ENCODE data around the gene MEPCE.
"Not testable (repeated sequence)": the region's sequence is repeated elsewhere in the genome, so short reads cannot be mapped to it uniquely, and the experiment has no call there.

Gene MEPCE

DNA sequence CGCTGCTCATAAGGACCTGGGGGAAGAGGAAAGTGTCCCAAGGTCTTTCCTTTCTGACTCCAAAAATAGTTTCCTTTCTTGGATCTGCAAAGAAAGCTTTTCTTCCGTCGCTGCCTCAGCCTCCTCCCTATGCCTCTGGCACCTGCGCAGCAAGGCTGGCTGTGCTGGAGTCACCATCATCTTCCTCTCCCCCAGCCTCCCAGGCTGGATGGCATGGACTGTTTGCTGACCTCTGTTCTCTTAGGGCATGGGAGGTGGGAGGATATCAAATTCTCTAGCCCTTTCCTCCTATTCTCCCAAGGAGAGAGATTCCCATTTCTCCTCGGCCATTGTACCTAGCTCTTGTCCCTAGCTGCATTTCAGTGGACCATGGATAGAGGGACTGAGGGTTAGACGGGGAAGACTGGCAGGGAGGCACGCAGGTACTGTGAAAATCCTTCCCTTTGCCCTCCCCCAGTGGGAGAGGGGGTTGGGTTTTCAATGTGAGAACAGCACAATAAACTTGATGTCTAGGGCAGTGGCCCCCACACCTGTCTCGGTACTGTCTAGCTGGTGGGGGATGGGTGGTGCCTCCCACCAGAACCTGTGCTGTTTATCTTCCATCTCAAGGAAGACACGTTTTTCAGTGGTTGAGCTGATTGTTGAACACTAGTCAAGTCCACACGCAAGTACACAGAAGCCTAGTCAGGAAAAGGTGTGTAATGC lies 4.1 kb downstream of the MEPCE start:
- DNase-seq (ENCODE audit: low read depth) = no peak

DNA sequence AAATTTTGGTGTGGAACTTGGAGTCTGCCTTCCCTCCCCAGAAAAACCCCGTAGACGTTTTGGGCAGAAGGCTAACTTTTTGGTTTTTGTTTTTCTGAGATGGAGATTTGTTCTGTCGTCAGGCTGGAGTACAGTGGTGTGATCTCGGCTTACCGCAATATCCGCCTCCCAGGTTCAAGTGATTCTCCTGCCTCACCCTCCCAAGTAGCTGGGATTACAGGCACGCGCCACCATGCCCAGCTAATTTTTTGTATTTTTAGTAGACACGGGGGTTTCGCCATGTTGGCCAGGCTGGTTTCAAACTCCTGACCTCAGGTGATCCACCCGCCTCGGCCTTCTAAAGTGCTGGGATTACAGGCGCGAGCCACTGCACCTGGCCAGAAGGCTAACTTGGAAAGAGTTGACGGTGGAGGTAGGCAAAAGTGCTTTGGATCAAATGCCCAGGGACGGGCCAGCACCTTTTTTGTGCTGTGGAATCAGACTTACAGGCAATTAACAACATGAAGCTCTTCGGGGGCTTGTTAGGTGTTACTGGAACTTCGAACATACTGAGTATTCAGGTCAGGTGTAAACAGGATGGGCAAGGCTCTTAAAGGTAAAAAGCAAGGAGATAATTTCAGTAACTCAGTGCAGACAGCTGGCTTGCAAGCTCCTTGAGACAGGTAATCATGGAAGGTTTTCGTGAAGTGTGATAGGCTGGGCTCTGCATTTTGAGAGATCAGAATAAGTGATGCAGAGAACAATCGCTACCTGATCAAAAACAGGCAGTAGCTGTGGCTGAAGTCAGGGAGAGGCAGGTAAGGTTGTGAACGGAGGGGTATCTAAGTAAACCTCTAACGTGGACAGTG lies 4.9 kb downstream of the MEPCE start:
- no peak for DNase-seq (ENCODE audit: low read depth)

DNA sequence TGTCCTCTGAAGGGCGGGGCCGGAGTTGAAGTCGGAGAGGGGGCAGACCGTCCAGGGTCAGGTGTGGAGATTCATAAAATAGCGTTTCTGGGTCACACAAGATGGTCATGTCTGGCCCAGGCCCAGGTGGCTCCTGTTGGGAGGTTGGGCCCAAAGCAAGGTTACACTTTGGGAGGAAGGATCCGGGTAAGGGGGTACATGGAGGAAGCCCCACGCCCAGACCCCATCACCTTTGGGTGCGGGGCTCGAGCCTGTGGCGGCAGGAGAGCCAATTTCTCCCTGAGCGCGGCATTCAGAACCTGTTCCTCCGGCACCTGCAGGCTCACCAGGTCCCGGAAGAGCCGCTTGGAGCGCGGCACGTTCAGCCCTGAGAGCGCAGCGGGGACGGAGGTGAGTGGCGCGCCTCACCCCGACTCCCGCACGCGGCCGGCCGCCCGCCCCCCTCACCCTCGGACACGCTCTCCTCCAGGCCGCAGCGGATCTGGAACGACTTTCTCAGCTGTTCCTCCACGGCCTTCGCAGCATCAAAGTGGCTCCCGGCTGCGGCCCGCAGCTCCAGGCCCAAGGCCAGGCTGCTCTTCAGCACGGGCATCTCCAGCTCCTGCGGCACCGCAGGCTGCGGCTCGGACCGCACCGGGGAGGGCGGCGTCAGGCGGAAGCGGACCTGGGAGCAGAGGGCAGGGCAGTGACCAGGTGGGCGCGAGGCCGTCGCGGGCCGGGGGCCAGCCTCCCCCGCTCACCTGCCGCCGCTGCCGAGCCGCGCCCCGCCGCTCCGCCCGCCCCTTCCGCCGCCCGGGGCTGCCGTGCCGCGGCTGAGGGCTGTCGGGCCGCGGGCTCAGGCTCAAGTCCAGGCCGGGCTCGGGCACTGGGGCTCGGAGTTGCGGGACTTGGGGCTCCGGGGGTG lies 6.0 kb downstream of the MEPCE start:
- DNase-seq (ENCODE audit: low read depth) = no peak

DNA sequence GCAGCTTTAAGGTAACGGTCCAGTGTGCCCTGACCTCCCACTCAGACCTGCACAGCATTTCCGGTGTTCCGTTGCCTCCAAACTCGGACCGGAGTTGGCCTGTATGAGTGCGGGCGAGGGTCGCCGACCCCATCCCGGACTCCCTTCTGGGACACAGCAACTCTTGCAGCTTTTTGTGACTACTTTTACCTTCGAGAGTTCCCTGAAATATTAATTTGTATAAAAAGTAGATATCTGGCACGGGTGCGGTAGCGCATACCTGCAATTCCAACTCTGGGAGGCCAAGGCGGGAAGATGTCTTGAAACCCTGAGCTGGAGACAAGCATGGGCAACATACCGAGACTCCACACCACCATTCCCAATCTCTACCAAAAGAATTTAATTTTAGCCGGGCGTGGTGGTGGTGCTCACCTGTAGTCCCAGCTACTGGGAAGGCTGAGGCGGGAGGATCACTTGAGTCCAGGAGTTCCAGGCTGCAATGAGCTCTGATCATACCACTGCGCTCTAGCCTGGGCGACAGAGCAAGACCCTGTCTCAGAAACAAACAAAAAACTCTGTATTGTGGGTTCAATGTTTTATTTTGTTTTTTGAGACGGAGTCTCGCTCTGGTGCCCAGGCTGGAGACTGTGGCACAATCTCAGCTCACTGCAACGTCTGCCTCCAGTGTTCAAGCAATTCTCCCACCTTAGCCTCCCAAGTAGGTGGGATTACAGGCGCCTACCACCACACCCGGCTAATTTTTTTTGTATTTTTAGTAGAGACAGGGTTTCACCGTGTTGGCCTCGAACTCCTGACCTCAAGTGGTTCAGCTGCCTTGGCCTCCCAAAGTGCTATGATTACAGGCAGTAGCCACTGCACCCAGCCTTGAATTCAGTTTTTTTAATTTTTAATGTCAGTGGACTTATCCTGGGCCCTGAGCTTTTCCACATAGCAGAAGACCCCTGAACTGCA lies 7.8 kb downstream of the MEPCE start:
- DNase-seq (ENCODE audit: low read depth) = no peak

DNA sequence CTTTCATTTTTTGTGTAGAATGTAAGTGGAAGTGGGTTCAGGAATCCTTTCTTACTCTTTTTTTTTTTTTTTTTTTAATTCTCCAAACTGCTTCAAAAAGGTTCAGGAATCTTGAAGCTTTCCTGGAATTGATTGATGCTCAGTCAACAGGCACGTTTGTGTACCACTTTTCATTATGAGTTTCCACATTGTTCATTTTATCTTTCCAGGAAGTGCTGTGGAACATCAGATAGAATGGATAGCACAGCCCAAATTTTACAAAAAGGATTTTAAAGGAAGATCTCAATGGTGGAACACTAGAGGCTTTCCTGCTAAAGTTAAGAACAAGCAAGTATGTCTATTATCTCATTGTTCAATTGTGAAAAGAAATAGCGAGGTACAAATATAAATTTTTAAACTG lies 8.5 kb downstream of the MEPCE start:
- no peak for DNase-seq (ENCODE audit: low read depth)

DNA sequence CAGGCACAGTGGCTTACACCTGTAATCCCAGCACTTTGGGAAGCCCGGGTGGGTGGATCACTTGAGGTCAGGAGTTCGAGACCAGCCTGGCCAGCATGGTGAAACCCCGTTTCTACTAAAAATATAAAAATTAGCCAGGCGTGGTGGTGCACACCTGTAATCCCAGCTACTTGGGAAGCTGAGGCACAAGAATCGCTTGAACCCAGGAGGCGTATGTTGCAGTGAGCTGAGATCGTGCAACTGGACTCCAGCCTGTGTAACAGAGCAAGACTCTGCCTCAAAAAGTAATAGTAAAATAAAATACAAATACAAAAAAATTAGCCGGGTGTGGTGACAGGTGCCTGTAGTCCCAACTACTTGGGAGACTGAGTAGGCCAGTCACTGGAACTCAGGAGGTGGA lies 9.1 kb downstream of the MEPCE start:
- DNase-seq (ENCODE audit: low read depth) = not testable (repeated sequence)

DNA sequence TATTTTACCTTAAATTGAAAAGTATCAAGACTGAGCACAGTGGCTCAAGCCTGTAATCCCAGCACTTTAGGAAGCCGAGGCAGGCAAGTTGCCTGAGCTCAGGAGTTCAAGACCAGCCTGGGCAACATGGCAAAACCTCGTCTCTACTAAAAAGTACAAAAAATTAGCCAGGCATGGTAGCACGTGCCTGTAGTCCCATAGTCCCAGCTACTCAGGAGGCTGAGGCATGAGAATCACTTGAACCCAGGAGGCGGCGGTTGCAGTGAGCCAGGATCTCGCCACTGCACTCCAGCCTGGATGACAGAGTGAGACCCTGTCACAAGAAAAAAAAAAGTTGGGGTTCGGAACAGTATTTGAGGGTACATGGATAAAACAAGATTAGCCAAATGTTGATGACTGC lies 9.6 kb downstream of the MEPCE start:
- DNase-seq (ENCODE audit: low read depth) = not testable (repeated sequence)

DNA sequence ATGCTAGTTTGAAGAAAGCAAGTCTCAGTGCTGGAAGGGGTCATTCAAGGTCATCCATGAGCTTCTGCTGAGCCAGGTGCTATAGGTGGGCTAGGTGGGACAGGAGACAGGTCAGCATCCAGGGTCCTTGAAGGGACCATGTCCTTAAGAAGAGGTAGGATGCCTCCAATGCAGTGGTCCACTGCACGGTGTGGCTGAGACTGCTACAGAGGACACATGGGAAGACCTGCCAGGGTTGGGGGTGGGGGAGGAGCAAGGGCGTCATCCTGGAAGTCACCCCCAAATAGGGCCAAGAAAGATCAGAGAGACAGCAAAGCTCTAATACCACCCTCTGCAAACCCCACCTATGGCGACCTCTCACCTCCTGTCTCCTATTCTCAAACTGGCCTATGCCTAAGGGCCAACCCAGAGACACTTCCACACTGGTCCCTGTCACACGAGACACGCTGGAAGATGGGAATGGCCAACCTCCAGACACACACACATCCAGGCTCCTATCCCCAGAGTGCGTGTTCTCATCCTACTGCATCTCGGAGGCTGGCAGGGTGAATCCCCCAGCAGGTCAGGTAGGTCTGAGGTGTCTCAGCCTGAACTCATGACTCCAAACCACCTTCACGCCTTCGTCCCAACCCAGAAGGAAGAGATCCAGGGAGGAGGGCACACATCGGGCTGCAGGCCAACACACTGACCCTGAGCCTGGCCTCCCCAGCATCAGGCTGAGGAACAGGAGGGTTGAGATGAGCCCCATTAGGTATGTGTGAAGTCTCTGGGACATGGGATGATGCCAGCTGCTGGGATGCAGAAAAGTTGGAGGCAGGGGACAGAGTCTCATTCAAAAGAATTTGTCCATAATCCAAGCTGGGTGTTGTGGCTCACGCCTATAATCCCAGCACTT lies 12.3 kb downstream of the MEPCE start:
- DNase-seq (ENCODE audit: low read depth) = no peak

DNA sequence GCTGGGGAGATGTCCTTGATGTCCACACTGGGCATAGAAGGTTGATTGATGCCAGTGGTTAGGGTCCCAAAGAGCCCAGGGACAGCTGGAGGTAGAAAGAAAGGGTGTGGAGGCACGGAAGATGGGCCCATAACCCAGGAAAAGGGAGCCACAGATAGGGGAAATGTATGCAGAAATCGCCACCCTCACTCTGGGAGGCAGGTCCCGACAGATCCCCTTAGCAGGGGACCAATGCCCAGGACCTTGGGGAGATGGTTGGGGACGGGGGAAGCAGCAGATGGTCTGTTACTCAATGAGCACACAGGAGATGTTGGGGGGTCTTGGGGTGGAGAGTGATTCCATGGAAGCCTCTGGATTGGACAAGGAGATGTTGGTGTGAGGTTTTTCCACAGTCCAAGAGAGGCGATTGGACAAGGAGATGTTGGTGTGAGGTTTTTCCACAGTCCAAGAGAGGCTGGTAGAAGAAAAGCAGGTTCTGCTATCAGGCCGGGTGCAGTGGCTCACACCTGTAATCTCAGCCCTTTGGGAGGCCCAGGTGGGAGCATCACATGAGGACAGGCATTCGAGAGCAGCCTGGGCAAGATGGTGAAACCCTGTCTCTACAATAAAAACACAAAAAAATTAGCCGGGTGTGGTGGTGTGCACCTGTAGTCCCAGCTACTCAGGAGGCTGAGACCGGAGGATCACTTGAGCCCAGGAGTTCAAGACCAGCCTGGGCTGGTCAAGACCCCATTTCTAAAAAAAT lies 13.6 kb downstream of the MEPCE start:
- DNase-seq (ENCODE audit: low read depth) = no peak

DNA sequence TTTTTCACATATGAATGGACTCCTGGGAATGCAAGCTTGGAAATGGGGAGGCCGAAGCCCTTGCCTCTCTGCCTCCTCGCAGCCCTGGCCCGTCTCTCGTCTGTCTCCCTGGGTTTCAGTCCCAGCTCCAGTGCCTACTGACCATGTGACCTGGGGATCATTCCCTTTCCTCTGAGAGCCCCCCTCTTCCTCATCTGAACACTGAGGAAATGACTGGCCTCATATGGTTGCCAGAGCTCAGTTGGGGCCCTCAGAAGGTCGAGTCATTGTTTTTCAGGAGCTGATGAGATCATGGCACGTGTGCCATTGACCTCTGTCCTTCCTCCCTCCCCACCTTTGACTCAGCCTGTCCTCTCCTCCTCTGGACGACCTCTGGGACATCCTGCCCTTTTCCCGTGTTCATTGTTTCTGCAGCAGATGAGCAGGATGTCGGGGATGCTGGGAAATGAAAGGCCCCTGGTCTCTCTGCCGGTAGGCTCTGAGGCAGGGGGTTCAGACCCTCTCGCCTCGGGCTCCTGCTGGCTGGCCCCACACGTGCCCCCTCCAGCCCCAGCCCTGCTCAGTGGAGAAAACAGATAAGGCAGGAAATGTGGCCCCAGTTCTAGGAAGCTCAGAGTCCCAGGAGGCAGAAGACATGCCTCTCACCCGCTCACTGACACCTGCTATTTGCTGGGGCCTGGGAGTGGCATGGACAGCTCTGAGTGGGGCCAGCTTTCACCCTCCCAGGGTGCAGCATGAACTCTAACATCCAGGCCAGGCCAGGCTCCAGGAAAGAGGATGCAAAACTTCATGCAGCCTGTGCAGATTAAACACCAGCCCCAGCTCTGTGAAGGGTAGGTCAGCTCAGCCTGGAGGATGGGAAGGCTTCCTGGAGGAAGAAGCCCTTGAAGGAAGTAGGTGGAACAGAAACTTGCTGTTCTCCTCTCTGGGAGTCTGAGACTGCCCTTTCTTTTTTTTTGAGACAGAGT lies 15.0 kb downstream of the MEPCE start:
- no peak for DNase-seq (ENCODE audit: low read depth)

DNA sequence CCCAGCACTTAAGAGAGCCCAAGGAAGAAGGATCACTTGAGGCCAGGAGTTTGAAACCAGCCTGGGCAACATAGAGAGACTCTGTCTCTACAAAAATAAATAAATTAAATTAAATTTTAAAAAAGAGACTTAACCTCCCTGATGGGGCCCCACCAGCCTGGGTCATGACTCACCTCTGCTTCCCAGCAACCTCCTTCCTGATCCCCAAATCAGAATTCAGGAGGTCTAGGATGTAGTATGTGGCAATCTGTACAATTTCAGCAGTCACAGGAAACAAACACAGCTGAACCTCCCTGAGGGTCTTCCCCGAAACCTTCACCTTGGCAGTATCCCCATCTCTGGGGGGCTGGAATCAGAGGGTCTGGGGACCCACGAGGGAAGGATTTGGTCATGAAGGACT lies 16.4 kb downstream of the MEPCE start:
- DNase-seq (ENCODE audit: low read depth) = no peak

DNA sequence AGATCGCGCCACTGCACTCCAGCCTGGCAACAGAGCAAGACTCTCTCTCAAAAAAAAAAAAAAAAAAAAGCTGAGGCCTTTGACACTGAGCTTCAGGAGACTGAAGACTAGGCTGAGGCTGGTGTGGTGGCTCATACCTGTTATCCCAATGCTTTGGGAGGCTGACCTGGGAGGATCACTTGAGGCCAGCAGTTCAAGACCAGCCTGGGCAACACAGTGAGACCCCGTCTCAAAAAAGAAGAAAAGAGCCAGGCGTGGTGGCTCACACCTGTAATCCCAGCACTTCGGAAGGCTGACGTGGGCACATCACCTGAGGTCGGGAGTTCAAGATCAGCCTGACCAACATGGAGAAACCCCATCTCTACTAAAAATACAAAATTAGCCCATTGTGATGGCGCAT lies 17.7 kb downstream of the MEPCE start:
- DNase-seq (ENCODE audit: low read depth) = not testable (repeated sequence)

DNA sequence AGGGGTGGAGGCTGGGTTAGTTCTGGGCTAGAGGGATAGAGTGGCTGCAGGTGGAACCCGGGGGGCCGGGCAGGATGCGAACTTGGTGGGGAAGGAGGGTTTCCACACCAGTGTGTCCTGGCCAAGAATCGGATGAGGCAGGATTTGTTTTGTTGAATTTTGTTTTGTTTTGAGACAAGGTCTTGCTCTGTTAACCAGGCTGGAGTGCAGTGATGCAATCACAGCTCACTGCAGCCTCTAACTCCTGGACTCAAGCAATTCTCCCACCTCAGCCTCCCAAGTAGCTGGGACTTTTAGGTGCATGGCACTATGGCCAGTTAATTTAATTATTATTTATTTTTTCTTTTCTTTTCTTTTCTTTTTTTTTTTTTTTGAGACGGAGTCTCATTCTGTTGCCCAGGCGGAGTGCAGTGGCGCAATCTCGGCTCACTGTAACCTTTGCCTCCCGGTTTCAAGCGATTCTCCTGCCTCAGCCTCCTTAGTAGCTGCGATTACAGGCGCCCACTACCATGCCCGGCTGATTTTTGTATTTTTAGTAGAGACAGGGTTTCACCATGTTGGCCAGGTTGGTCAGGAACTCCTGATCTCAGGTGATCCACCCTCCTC lies 19.7 kb downstream of the MEPCE start:
- DNase-seq (ENCODE audit: low read depth) = no peak

DNA sequence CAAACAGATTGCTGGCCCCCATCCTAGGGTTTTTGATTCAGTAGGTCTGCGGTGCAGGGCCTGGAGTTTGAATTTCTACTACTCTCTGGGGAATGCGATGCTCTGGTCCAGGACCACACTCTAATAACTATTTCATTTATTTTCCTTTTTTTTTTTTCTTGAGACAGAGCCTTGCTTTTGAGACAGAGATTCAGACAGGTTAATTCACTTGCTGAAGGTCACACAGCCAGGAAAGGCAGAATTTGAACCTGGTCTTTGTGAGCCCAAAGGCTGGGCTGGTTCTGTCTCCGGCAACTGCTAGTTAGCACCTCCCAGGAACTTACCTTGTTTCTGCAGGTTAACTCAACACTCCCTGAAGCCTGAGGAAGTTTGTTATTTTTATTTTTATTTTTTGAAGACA lies 22.9 kb downstream of the MEPCE start:
- no peak for DNase-seq (ENCODE audit: low read depth)

DNA sequence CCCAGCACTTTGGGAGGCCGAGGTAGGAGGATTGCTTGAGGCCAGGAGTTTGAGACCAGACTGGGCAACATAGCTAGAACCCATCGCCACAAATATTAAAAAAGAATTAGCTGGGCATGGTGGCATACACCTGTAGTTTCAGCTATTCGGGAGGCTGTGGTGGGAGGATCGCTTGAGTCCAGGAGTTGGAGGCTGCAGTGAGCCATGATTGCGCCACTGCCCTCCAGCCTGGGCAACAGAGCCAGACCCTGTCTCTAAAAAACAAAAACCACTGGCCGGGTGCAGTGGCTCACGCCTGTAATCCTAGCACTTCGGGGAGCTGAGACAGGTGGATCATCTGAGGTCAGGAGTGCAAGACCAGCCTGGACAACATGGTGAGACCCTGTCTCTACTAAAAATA lies 24.2 kb downstream of the MEPCE start:
- not testable (repeated sequence) for DNase-seq (ENCODE audit: low read depth)

DNA sequence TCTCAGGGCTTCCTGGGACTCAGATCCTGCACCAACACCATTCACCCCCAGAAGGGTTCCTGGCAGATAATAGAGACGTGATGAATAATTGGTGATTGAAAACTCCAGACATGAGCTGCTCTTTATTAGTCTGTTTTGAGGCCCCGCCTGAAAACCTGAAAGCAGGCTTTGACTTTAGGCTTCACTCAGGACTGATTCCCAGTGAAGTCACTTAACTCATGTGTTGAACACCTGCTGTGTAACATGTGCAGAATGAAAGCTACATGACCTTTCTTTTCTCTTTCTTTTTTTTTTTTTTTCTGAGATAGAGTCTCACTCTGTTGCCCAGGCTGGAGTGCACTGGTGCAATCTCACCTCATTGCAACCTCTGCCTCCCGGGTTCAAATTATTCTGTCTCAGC lies 25.6 kb downstream of the MEPCE start:
- DNase-seq (ENCODE audit: low read depth) = no peak

DNA sequence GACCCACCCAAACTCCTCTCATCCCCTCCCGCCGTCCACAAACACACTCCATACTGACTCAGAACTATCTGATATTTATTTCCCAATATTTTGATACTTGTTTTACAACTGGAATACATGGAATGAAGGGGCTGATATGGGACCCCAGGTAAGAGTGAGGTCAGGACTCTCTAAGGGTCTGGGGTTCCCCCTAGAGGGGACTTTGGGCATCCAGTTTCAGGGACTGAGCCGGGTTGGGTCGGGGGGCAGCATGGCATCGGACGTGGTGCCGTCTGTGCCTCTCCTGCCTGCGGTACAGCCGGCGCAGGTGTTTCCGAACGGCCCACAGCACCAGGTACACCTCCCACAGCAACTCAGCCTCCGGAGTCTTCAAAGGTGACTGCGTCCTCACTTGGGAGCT lies 26.9 kb downstream of the MEPCE start:
- DNase-seq (ENCODE audit: low read depth) = no peak

DNA sequence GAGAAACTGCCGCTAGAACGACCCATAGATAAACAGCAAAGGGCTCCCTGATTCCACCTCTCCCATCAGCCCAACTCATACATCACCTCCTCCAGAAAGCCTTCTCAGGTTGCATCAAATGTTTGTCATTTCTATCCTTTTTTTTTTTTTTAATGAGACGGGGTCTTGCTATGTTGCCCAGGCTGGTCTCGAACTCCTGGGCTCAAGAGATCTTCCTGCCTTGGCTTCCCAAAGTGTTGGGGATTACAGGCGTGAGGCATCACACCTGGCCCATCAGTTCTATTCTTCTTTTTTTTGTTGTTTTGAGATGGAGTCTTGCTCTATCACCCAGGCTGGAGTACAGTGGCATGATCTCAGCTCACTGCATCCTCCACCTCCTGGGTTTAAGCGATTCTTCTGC lies 27.4 kb downstream of the MEPCE start:
- DNase-seq (ENCODE audit: low read depth) = no peak

Measured in fibroblast of the conjunctiva (primary cell).